Colonic mucosa (tissue), 4 donors: ENCODE measurements around the gene AGBL1. TPM values are rescaled to one million over a fixed set of nuclear protein-coding genes. Genes with fewer than 3 reads are reported as not detected.

Experiments used
- DNase-seq: peaks from one replicate; pipeline ENCODE4 v3.0.0-alpha.2; 2020
- H3K27ac ChIP-seq: fragments of 200-600 bp; one replicate; pipeline ENCODE4 v1.8.0; 2021
- H3K27me3 ChIP-seq: fragments of 200-600 bp; one replicate; pipeline ENCODE4 v1.8.0; 2021
- H3K36me3 ChIP-seq: fragments of 200-600 bp; one replicate; pipeline ENCODE4 v1.8.0; 2021
- H3K4me1 ChIP-seq: fragments of 200-600 bp; one replicate; pipeline ENCODE4 v1.8.0; 2021; ENCODE audit warnings: mild to moderate bottlenecking
- H3K4me3 ChIP-seq: fragments of 200-600 bp; one replicate; pipeline ENCODE4 v1.8.0; 2021
- H3K9ac ChIP-seq, 2 donors: one replicate each; pipeline ENCODE4 v1.7.0; 2013; ENCODE audit warnings: control low read depth in 2 of 2, low read depth in 2 of 2, low read length in 2 of 2
- H3K9me3 ChIP-seq: fragments of 200-600 bp; one replicate; pipeline ENCODE4 v1.8.0; 2021
- intact Hi-C: fragments of 100-400 bp; cut with DNase I; formaldehyde crosslinking; loops from one replicate; pipeline ENCODE4 v1.14.1; 2022
- total RNA-seq, 2 donors: library from RNA; stranded (reverse); fragmentation: NEBNext Ultra II Directional in 1 of 2; extraction: Animal tissue kit (Norgen Biotek cat#: 25700) in 1 of 2; gene quantifications; one replicate each; pipeline ENCODE4 v1.2.1, GENCODE V29; 2021
- TF ChIP-seq, protein P1 (sequence below): fragments of 200-600 bp; IDR thresholded peaks from one replicate; pipeline ENCODE4 v1.8.0; 2022; ENCODE audit warnings: antibody characterized with exemption, mild to moderate bottlenecking
- donor health status: healthy.
- donor health status: DM: no; HTN: no; CAD: no.
- donor health status: DM: no; HTN: no; CAD: no.

Gene AGBL1
- total RNA-seq, 2 donors from 2014 or later: 0.10 to 0.24 TPM

DNA sequence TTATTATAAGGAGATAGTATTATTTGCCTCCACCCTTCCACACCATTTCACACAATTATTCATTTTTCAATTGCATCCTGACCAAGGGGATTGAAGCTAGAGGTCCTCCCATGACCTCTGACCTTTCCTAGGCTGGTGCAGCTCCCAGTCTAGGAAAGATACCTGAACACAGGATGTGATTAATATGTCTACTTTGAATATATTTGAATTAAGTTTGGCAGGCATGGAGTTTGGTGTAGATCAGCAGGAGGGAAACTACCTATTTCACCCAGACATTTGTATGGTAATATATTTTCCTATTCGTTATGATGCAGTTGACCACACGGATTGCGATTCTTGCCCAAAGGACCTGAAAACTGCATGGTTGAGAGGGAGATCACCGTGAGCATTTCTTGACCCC, 596.3 kb downstream of the AGBL1 start:
- H3K36me3 ChIP-seq: no peaks in the 10 kb centered on the region
- no peak overlapping the region for H3K27ac ChIP-seq
- DNase-seq: no peak
- no peaks in the 10 kb centered on the region for H3K9me3 ChIP-seq
- no peaks in the 10 kb centered on the region for H3K27me3 ChIP-seq
- intact Hi-C loops: no loop called here
- H3K4me3 ChIP-seq: no peak overlapping the region
- TF ChIP-seq, protein P1, sequence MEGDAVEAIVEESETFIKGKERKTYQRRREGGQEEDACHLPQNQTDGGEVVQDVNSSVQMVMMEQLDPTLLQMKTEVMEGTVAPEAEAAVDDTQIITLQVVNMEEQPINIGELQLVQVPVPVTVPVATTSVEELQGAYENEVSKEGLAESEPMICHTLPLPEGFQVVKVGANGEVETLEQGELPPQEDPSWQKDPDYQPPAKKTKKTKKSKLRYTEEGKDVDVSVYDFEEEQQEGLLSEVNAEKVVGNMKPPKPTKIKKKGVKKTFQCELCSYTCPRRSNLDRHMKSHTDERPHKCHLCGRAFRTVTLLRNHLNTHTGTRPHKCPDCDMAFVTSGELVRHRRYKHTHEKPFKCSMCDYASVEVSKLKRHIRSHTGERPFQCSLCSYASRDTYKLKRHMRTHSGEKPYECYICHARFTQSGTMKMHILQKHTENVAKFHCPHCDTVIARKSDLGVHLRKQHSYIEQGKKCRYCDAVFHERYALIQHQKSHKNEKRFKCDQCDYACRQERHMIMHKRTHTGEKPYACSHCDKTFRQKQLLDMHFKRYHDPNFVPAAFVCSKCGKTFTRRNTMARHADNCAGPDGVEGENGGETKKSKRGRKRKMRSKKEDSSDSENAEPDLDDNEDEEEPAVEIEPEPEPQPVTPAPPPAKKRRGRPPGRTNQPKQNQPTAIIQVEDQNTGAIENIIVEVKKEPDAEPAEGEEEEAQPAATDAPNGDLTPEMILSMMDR: no peak
- H3K4me1 ChIP-seq: no peaks in the 10 kb centered on the region
- no peak overlapping the region for H3K9ac ChIP-seq

DNA sequence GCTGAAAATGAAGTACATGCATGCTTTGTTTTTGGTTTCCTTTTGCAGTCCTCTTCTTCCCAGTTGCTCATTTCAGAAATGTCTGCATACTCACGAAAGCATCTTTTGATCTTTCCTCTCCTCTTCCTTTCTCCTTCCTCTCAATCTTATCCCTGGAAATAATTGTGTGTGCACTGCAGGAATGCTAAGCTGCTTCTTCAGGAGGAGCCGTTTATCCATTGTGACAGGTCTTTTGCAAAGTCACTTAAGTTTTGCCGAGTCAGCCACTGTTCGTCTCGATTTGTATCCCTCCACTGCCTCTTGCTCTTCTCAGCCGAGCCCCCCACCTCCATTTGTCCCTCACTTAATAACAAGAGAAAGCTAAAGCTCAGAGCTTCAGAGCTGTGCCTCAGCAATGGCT, 597.6 kb downstream of the AGBL1 start:
- H3K4me3 ChIP-seq: no peak overlapping the region
- H3K9me3 ChIP-seq: no peaks in the 10 kb centered on the region
- TF ChIP-seq, protein P1: no peak
- H3K27ac ChIP-seq: no peak overlapping the region
- DNase-seq: no peak
- intact Hi-C loops: no loop called here
- no peaks in the 10 kb centered on the region for H3K4me1 ChIP-seq
- no peak overlapping the region for H3K9ac ChIP-seq
- H3K36me3 ChIP-seq: no peaks in the 10 kb centered on the region
- H3K27me3 ChIP-seq: no peaks in the 10 kb centered on the region

DNA sequence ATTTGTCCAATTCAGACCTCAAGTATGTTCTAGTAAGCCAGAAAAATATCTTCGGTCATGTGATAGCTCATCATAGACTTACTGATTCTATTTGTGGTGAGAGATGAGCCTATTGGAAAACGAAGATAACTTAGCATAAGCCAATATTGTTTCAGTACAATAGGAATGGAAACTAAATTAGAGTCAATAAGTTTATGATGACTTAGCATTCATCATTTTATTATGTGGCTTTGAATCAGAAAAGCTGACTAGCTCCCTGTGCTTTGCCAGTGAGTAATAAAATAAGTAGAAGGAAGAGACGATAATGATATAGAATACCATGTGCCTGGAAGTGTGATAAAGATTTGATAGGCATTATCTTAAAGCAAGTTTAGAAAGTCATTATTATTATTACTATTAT, 605.6 kb downstream of the AGBL1 start:
- no peak for DNase-seq
- Histone ChIP-seq H3K36me3 (no peaks in the 10 kb centered on the region), H3K9ac (no peak overlapping the region), H3K27ac (no peak overlapping the region), H3K27me3 (no peaks in the 10 kb centered on the region), H3K4me1 (no peaks in the 10 kb centered on the region), H3K4me3 (no peak overlapping the region), H3K9me3 (no peaks in the 10 kb centered on the region)
- TF ChIP-seq, protein P1: no peak
- intact Hi-C loops: no loop called here

DNA sequence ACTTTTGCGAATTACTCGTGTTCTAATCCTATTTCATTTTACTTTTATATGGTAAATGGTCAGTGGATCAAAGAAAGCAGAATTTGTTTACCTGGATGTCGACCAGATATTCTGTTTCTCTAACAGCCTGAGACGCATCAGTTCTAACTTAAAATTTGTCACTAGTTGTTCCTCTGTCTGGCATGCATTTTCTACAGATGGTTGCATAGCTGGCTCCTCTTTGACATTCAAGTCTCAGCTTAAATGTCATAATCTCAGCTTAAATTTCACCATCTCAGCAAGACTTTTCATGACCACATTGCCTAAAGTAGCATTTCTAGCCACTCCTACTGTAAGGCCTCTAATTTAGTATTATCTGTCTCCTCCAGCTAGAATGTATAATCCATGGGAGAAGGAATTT, 609.3 kb downstream of the AGBL1 start:
- H3K4me1 ChIP-seq: no peaks in the 10 kb centered on the region
- H3K9ac ChIP-seq: no peak overlapping the region
- TF ChIP-seq, protein P1: no peak
- no peak overlapping the region for H3K4me3 ChIP-seq
- intact Hi-C loops: no loop called here
- no peak for DNase-seq
- H3K36me3 ChIP-seq: no peaks in the 10 kb centered on the region
- H3K27me3 ChIP-seq: no peaks in the 10 kb centered on the region
- H3K9me3 ChIP-seq: no peaks in the 10 kb centered on the region
- no peak overlapping the region for H3K27ac ChIP-seq

DNA sequence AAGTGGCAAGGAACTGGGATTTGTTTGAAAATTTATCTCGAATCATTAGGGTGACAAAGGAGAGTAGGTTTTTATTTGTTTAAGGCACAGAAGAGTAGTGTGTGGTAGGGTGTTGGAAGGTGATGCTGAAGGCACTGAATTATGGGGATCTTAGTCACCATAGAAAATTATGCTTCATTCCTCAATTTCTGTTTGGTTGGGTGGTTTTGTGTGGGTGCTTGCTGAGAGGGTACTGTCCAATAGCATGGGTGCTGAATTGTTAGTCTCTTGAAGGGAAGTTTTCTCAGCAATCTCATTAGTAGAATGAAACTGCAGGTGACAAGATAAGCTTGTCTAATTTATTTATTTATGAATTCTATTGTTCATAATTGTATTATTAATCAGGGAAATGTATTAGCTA, 610.9 kb downstream of the AGBL1 start:
- no peak for DNase-seq
- TF ChIP-seq, protein P1: no peak
- intact Hi-C loops: no loop called here

More for the DNA sequence above, 610.9 kb downstream of the AGBL1 start:
- H3K9me3 ChIP-seq: no peaks in the 10 kb centered on the region
- H3K36me3 ChIP-seq: no peaks in the 10 kb centered on the region
- no peak overlapping the region for H3K4me3 ChIP-seq
- H3K9ac ChIP-seq: no peak overlapping the region
- H3K27ac ChIP-seq: no peak overlapping the region
- no peaks in the 10 kb centered on the region for H3K4me1 ChIP-seq
- no peaks in the 10 kb centered on the region for H3K27me3 ChIP-seq
